ENCODE data around the gene BLOC1S3.

The BLOC1S3 gene

DNA sequence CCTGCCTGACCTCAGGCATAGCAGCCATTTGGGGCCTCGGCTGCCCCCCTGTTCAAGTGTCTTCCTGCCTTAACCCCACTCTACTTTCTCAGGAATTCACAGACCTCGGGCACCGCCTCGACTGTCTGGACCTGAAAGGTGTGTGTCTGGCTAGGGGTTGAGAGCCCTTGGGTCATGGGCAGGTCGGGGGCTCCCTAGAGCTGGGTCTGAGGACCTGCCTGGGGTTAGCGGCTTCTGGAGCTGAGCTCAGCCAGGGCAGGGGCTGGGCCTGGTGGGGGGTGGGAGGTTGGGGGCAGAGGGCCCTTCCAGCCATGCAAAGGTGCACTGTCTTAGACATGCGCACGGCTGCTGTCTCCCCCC, 38.5 kb upstream of the BLOC1S3 start:
- peaks cover 8% of the 10 kb centered on the region for H3K4me1 ChIP-seq (ENCODE audit: control insufficient read depth, low read depth, low read length)
- no peak overlapping the region for H3K4me3 ChIP-seq (ENCODE audit: low read length)

DNA sequence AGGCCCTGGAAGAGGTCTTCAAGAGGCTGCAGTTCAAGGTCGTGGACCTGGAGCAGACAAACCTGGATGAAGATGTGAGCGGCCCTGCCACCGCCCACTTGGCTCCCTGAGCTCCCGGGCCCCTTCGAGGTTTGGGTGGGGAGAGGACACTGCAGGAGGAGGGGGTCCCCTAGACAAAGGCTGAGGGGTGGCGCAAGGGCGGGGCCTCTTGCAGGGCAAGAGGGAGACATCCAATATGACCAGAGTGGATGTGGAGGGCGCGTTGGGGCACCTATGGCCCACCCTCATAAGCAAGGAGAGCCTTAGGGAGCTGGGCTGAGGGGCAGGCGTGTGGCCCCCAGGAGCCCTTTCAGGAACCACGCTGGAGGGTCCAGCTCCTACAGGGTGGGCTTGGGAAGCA, 38.1 kb upstream of the BLOC1S3 start:
- H3K27ac ChIP-seq (ENCODE audit: low read length) = no peak overlapping the region
- H3K4me1 ChIP-seq (ENCODE audit: control insufficient read depth, low read depth, low read length) = peaks cover 8% of the 10 kb centered on the region
- peaks cover 4% of the 10 kb centered on the region for H3K36me3 ChIP-seq (ENCODE audit: control insufficient read depth, low read depth, low read length)
- H3K9ac ChIP-seq (ENCODE audit: low read length) = no peak overlapping the region
- H3K9me3 ChIP-seq (ENCODE audit: control insufficient read depth, low read depth, low read length) = no peaks in the 10 kb centered on the region
- no peaks in the 10 kb centered on the region for H3K27me3 ChIP-seq (ENCODE audit: control insufficient read depth, insufficient read depth, low read length)
- H3K4me3 ChIP-seq (ENCODE audit: low read length) = no peak overlapping the region

More for the DNA sequence above, 38.5 kb upstream of the BLOC1S3 start:
- Histone ChIP-seq H3K9me3 (ENCODE audit: control insufficient read depth, low read depth, low read length) (no peaks in the 10 kb centered on the region), H3K9ac (ENCODE audit: low read length) (no peak overlapping the region), H3K36me3 (ENCODE audit: control insufficient read depth, low read depth, low read length) (peaks cover 4% of the 10 kb centered on the region), H3K27ac (ENCODE audit: low read length) (no peak overlapping the region), H3K27me3 (ENCODE audit: control insufficient read depth, insufficient read depth, low read length) (no peaks in the 10 kb centered on the region)

DNA sequence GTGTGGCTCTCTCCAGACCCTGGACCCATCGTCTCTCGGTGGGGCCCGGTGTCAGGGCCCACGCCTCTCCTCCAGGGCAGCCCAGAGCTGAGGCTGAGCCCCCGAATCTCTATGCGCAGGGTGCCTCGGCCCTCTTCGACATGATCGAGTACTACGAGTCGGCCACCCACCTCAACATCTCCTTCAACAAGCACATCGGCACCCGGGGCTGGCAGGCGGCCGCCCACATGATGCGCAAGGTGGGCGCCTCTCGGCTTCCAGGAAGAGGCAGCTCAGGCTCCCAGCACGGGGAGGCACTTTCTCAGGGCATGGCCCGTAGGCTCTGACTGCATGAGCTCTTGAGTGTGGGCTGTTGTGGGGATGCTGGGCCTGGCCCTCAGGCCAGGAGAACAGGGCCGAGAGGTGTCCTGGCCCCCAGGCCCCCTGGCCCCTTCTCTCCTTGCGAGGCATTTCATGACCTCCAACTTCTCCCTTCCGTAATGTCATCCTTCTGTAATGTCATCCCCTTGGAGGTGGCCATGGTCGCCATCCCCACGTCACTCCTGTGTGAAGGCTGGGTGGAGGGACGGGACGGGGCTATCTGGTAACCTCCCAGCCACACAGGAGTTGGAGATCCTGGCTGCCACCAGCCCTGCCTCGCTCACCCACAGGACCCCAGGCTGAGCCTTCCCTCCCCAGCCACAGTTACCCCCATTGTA, 37.2 kb upstream of the BLOC1S3 start:
- Histone ChIP-seq H3K4me3 (ENCODE audit: low read length) (no peak overlapping the region), H3K36me3 (ENCODE audit: control insufficient read depth, low read depth, low read length) (peaks cover 4% of the 10 kb centered on the region), H3K9me3 (ENCODE audit: control insufficient read depth, low read depth, low read length) (no peaks in the 10 kb centered on the region), H3K4me1 (ENCODE audit: control insufficient read depth, low read depth, low read length) (peaks cover 6% of the 10 kb centered on the region), H3K27me3 (ENCODE audit: control insufficient read depth, insufficient read depth, low read length) (no peaks in the 10 kb centered on the region), H3K27ac (ENCODE audit: low read length) (no peak overlapping the region), H3K9ac (ENCODE audit: low read length) (no peak overlapping the region)

DNA sequence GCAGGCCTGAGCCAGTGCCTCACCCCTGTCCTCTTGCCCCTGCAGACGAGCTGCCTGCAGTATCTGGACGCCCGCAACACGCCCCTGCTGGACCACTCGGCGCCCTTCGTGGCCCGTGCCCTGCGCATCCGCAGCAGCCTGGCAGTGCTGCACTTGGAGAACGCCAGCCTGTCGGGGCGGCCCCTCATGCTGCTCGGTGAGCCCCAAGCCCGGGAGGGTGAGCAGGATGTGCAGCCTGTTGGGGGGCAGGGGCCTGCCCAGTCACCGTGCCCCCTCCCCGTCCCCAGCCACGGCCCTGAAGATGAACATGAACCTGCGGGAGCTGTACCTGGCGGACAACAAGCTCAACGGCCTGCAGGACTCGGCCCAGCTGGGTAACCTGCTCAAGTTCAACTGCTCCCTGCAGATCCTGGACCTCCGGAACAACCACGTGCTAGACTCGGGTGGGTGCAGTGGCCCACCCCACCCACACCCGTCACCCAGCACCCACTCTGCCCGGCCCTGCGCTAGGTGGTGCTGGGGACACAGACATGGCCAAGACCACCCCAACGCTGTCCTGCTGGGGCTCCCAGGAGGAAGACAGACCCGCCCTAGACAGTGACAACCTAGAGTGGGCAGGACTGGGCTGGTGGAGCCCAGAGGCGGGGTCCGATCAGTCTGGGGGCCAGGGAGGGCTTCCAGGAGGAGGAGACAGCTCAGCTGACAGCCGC, 36.4 kb upstream of the BLOC1S3 start:
- H3K36me3 ChIP-seq (ENCODE audit: control insufficient read depth, low read depth, low read length) = peaks cover 4% of the 10 kb centered on the region
- no peak overlapping the region for H3K9ac ChIP-seq (ENCODE audit: low read length)
- no peak overlapping the region for H3K27ac ChIP-seq (ENCODE audit: low read length)

DNA sequence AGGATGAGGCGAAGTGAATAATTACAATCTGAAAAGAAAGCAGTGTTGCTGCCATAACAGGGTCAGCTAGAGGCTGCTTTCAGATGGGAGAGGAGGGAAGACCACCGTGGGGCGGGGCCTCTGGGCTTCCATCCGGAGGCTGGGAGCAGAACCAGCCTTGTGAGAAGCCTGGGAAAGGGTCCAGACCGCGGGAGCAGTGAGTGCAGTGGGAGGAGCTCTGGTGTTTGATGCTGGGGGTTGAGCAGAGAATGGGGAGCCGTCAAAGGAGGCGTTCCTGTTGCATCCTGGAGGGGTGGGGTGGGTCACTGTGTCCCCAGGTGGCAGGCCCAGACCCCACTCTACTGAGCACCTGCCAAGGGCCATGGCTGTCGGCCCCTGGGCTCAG, 35.9 kb upstream of the BLOC1S3 start:
- no peaks in the 10 kb centered on the region for H3K27me3 ChIP-seq (ENCODE audit: control insufficient read depth, insufficient read depth, low read length)
- H3K4me1 ChIP-seq (ENCODE audit: control insufficient read depth, low read depth, low read length) = peaks cover 3% of the 10 kb centered on the region
- H3K9me3 ChIP-seq (ENCODE audit: control insufficient read depth, low read depth, low read length) = no peaks in the 10 kb centered on the region
- H3K27ac ChIP-seq (ENCODE audit: low read length) = no peak overlapping the region
- H3K4me3 ChIP-seq (ENCODE audit: low read length) = no peak overlapping the region
- no peak overlapping the region for H3K9ac ChIP-seq (ENCODE audit: low read length)
- peaks cover 4% of the 10 kb centered on the region for H3K36me3 ChIP-seq (ENCODE audit: control insufficient read depth, low read depth, low read length)

More for the DNA sequence above, 36.4 kb upstream of the BLOC1S3 start:
- Histone ChIP-seq H3K4me3 (ENCODE audit: low read length) (no peak overlapping the region), H3K4me1 (ENCODE audit: control insufficient read depth, low read depth, low read length) (peaks cover 3% of the 10 kb centered on the region), H3K27me3 (ENCODE audit: control insufficient read depth, insufficient read depth, low read length) (no peaks in the 10 kb centered on the region), H3K9me3 (ENCODE audit: control insufficient read depth, low read depth, low read length) (no peaks in the 10 kb centered on the region)

DNA sequence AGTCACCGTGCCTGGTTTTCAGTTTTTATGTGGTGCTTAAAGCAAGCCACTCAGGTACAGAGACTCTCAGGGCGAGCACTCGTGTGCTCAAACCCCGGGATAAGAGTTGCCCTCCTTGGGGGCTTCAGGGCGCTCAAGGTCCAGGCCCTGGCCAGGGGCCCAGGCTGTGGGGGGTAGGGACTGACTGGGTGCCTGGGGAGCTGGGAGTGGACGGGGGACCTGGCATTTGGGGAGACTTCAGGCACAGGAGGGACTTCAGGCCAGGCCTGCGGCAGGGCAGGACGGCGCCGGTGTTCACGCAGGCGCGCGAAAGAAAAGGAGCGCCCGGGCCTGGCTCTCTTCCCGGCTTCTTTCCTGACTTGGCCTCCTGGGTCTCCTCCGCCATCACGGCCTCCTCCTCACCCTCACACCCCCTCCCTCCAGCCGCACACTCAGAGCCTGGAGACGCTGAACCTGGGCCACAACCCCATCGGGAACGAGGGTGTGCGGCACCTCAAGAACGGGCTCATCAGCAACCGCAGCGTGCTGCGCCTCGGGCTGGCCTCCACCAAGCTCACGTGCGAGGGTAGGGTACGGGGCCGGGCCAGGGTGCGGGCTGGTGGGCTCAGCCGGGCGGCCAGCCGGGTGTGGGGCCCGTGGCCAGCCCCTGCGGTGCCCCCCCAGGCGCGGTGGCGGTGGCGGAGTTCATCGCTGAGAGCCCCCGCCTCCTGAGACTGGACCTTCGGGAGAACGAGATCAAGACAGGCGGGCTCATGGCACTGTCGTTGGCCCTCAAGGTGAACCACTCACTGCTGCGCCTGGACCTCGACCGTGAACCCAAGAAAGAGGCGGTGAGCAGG, 33.9 kb upstream of the BLOC1S3 start:
- Histone ChIP-seq H3K9me3 (ENCODE audit: control insufficient read depth, low read depth, low read length) (no peaks in the 10 kb centered on the region), H3K27me3 (ENCODE audit: control insufficient read depth, insufficient read depth, low read length) (no peaks in the 10 kb centered on the region), H3K36me3 (ENCODE audit: control insufficient read depth, low read depth, low read length) (peaks cover 4% of the 10 kb centered on the region), H3K27ac (ENCODE audit: low read length) (no peak overlapping the region), H3K4me3 (ENCODE audit: low read length) (no peak overlapping the region), H3K9ac (ENCODE audit: low read length) (no peak overlapping the region), H3K4me1 (ENCODE audit: control insufficient read depth, low read depth, low read length) (no peaks in the 10 kb centered on the region)

DNA sequence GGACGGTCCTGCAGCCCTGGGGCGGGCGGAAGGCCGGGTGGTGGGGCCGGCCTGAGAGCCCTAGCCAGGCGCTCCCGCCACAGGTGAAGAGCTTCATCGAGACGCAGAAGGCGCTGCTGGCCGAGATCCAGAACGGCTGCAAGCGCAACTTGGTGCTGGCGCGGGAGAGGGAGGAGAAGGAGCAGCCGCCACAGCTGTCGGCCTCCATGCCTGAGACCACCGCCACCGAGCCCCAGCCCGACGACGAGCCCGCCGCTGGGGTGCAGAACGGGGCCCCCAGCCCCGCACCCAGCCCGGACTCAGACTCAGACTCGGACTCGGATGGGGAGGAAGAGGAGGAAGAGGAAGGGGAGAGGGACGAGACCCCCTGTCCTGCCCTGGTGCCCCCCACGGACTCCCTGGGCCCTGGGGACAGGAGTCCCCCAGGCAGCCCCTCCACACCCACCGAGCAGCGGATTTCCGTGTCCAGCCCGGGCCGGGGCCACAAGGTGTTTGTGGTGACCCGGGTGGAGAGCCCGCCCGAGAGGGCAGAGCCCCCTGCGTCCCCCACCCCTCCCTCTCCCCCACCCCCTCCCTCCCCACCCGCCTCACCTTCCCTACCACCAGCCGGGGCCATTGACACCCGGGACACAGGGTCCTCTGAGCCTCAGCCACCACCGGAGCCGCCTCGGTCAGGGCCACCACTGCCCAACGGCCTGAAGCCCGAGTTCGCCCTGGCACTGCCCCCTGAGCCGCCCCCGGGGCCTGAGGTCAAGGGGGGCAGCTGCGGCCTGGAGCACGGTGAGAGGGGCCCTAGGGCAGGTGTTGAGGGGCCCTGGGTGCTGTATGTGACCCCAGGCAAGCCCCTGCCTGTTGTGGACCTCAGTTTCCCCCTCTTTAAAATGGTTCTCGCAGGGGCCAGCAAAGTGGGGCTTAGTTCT, 33.1 kb upstream of the BLOC1S3 start:
- H3K27ac ChIP-seq (ENCODE audit: low read length) = no peak overlapping the region

DNA sequence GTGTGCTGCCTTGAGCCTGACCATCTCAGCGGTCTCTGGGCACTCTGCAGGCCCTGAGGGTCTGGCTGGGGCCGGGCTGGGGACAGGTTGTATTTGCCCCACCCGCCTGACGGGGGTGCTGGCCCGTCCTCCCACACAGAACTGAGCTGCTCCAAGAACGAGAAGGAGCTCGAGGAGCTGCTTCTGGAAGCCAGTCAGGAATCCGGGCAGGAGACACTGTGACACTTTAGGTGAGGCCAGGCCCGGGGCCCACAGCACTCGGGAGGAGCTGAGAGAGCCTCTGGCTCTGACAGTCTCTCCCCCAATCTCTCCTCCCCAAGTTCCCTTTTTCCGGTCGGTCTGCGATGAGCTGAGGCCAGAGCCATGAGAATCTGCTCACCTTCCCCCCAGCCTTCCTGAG, 32.3 kb upstream of the BLOC1S3 start:
- H3K9ac ChIP-seq (ENCODE audit: low read length) = no peak overlapping the region
- no peaks in the 10 kb centered on the region for H3K9me3 ChIP-seq (ENCODE audit: control insufficient read depth, low read depth, low read length)
- H3K27ac ChIP-seq (ENCODE audit: low read length) = no peak overlapping the region
- no peaks in the 10 kb centered on the region for H3K27me3 ChIP-seq (ENCODE audit: control insufficient read depth, insufficient read depth, low read length)
- H3K4me3 ChIP-seq (ENCODE audit: low read length) = no peak overlapping the region
- H3K4me1 ChIP-seq (ENCODE audit: control insufficient read depth, low read depth, low read length) = no peaks in the 10 kb centered on the region
- peaks cover 4% of the 10 kb centered on the region for H3K36me3 ChIP-seq (ENCODE audit: control insufficient read depth, low read depth, low read length)

More for the DNA sequence above, 33.1 kb upstream of the BLOC1S3 start:
- Histone ChIP-seq H3K9me3 (ENCODE audit: control insufficient read depth, low read depth, low read length) (no peaks in the 10 kb centered on the region), H3K27me3 (ENCODE audit: control insufficient read depth, insufficient read depth, low read length) (no peaks in the 10 kb centered on the region), H3K4me3 (ENCODE audit: low read length) (no peak overlapping the region), H3K4me1 (ENCODE audit: control insufficient read depth, low read depth, low read length) (no peaks in the 10 kb centered on the region), H3K9ac (ENCODE audit: low read length) (no peak overlapping the region), H3K36me3 (ENCODE audit: control insufficient read depth, low read depth, low read length) (peaks cover 4% of the 10 kb centered on the region)

DNA sequence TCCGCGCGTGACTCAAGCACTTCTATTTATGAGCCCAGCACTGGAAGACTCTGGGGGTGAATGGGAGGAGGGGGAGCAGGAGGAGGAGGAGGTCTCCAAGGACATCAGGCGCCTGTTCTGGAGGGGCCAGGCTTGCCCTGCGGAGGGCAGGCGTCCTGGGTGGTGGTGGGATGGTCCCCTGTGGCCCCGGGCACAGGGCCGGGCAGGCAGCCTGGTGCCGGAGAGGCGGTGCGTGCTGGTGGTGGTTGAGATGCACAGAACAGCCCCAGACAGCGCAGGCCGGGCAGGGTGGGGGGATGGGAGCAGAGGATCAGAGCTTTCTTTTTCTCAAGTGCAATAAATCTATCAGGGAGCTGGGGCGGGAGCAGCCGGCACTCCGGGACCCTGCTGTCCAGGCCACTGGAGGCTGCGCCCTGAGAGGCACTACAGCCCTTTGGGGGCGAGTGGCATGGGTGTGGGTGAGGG, 31.8 kb upstream of the BLOC1S3 start:
- Histone ChIP-seq H3K27me3 (ENCODE audit: control insufficient read depth, insufficient read depth, low read length) (no peaks in the 10 kb centered on the region), H3K4me1 (ENCODE audit: control insufficient read depth, low read depth, low read length) (no peaks in the 10 kb centered on the region), H3K36me3 (ENCODE audit: control insufficient read depth, low read depth, low read length) (peaks cover 4% of the 10 kb centered on the region), H3K9ac (ENCODE audit: low read length) (no peak overlapping the region), H3K9me3 (ENCODE audit: control insufficient read depth, low read depth, low read length) (no peaks in the 10 kb centered on the region), H3K27ac (ENCODE audit: low read length) (no peak overlapping the region), H3K4me3 (ENCODE audit: low read length) (no peak overlapping the region)

DNA sequence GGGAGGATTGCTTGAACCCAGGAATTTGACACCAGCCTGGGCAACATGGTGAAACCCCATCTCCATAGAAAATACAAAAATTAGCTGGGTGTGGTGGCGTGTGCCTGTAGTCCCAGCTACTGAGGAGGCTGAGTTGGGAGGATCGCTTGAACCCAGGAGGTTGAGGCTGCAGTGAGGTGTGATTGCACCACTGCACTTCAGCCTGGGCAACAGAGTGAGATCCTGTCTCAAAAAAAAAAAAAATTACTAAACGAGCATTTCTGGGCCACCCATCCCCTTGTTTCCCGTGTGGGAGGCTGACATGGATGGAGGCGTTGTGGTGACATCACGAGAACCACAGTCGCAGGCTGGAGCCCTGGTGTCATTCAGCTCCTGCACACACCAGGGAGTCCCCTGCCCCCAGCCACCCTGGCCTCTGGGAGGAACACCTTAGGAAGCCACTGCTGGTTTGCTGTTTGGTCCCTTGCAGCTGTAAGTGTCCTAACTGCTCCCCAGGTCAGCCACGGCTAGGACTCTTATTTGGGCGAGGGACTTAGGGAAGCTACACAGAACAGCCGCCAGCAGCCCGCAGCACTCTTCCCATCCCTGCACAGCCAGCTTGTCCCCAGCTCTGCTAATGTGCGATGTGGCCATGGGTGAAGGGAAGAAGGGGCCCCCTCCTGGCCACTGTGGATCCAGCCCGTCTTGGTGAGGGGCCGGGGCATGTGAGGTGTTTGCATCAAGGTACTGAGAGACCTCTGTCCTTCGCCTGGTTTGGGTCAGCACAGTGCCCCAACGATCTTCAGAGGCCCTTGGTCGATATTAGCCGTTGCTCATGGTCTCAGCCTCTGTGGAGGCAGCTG, 30.5 kb upstream of the BLOC1S3 start:
- Histone ChIP-seq H3K4me3 (ENCODE audit: low read length) (no peak overlapping the region), H3K9me3 (ENCODE audit: control insufficient read depth, low read depth, low read length) (no peaks in the 10 kb centered on the region), H3K27me3 (ENCODE audit: control insufficient read depth, insufficient read depth, low read length) (peaks cover 6% of the 10 kb centered on the region), H3K9ac (ENCODE audit: low read length) (no peak overlapping the region), H3K36me3 (ENCODE audit: control insufficient read depth, low read depth, low read length) (no peaks in the 10 kb centered on the region), H3K4me1 (ENCODE audit: control insufficient read depth, low read depth, low read length) (no peaks in the 10 kb centered on the region), H3K27ac (ENCODE audit: low read length) (no peak overlapping the region)

All from iPS-18a (cell line).